Ovary (tissue), 3 donors: ENCODE data around the gene TMEM44.

ENCODE experiments used
- POLR2A ChIP-seq: fragments of 450-650 bp; IDR thresholded peaks from one replicate; pipeline ENCODE4 v1.6.1; 2017; ENCODE audit warnings: antibody characterized with exemption, mild to moderate bottlenecking, moderate library complexity
- TF ChIP-seq, protein P1 (sequence below), 3 donors: fragments of 450-650 bp in 2 of 3; fragments of 200-600 bp in 1 of 3; IDR thresholded peaks; one replicate each; pipeline versions ENCODE4 v1.5.1 to v1.8.0; 2016 to 2022; ENCODE audit warnings: antibody characterized with exemption in 3 of 3, mild to moderate bottlenecking in 1 of 3
- donor health status: DM: no; HTN: no; CAD: no.

DNA sequence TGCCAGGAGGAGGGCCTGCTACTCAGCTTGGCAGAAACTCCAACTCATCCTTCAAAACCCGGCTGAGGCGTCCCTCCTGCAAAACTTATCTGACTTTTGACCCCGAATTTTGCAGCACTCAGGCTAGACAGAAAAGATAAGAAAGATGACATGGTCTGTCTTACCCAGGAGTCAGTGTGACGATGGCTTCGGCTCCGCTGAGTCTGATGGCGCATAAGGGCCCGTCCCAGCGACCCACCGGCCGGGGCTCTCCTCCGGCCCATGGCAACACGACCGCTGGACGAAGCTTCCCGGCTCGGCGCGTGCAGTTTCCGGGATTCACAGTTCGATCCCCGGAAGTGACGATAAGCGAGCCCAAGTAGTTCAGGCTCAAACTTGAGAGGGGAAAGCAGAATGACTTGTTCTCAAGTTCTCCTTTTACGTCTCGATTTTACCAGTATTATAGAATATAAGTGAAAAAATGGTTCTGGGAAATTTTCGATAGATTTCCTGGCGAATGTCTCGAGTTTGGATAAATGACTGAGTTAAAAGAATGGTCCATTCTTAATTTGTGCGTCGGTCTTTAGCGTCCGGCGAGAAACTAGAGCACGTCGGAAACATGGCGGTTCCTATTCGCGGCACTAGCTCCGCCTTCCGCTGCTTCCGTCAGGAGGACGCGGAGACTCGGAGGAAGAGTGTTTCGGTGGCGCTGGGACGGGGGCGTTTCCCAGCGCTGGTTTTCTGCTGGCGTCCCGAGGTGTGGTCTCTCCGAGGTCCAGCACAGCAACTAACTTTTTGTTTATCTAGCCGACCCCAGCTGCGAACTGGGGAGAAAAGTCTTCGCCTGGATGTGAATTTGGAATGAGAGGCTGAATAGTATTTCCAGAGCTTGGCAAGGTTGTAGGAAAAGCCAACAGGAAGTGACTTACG is 38.9 kb upstream of the TMEM44 start, which contains the start of gene LSG1:
- TF ChIP-seq, protein P1, sequence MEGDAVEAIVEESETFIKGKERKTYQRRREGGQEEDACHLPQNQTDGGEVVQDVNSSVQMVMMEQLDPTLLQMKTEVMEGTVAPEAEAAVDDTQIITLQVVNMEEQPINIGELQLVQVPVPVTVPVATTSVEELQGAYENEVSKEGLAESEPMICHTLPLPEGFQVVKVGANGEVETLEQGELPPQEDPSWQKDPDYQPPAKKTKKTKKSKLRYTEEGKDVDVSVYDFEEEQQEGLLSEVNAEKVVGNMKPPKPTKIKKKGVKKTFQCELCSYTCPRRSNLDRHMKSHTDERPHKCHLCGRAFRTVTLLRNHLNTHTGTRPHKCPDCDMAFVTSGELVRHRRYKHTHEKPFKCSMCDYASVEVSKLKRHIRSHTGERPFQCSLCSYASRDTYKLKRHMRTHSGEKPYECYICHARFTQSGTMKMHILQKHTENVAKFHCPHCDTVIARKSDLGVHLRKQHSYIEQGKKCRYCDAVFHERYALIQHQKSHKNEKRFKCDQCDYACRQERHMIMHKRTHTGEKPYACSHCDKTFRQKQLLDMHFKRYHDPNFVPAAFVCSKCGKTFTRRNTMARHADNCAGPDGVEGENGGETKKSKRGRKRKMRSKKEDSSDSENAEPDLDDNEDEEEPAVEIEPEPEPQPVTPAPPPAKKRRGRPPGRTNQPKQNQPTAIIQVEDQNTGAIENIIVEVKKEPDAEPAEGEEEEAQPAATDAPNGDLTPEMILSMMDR (IDR thresholded peaks at IDR 0.05) = peak in 1 of 3 donors; percentile 27
- TF ChIP-seq POLR2A = peak; percentile 47
